GM21825 (cell line): ENCODE results near the gene ADAMTS19.
"Not testable (repeated sequence)": the region's sequence is repeated elsewhere in the genome, so short reads cannot be mapped to it uniquely, and the experiment has no call there.

Experiments
- ATAC-seq: cut with Tn5 transposase; IDR thresholded peaks from one replicate; pipeline ENCODE4 v1.9.1; 2021; ENCODE audit warnings: mild to moderate bottlenecking, moderate library complexity; ENCODE audit not compliant: unreplicated experiment

Gene ADAMTS19

DNA sequence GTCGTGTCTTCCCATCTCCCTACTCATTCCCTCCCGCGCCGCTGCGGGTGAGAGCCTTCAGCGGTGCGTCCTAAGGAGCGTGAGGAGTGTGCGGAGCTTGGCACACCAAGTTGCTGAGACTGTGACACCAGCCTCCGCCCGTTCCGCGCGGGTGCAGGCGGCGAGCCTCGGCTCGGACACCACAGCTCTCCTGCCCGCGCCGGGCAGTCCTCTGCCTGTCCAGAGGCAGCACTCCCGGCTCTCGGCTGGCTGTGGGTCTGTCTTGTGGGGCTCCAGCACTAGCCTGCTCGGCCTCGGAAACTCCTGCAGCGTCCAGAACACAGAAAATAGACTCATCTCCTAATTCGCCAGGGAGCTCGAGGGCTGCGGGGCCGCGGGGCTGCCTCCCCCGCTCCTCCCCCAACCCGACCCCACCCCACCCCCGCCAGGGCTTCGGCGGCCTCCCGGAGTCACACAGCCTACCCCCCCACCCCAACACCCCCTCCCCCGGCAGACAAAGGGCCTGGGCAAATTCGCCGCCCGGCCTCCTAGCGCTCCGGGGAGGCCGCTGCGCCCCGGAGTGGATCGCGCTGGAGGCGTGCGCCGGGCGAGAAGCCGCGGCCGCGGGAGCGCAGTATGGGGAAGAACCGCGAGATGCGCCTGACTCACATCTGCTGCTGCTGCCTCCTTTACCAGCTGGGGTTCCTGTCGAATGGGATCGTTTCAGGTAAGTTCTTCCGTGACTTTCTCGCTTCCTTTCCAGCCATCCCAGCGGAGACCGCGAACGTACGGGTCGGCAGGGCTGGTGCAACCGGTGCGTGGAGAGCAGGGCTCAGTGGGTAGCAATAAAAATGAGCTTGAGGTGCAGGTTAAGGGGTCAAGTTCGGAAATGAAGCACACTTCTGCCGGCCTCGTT, at the start of gene ADAMTS19:
TSS of gene ADAMTS19 (plus strand) at position 522 of the 895 bp plus-strand sequence. CDS start at position 616, 94 bp downstream.
- ATAC-seq, result peak; percentile 65

- no peak for ATAC-seq
These were observed 49.6 kb upstream of the ADAMTS19 start for GRCh38 chr5:129410488-129410887.

DNA sequence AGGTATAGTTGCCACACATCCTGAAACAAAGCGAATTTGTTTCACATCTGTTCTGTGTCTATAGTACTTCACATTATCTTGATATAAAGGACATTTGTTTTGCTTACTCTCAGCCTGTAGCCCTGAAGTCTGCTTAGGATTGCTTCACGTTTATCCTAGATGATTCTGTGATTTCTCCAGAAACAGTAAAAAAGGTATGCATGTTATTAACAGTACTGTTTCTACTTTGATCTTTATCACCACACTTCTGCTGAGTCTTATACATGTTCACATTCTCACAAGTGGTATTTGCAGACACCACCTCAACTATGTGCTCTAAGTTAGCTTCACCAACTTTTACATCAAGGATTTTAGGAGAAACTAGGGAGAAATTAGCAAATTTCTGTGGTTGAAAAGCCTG, 47.4 kb upstream of the ADAMTS19 start:
- ATAC-seq, result no peak

DNA sequence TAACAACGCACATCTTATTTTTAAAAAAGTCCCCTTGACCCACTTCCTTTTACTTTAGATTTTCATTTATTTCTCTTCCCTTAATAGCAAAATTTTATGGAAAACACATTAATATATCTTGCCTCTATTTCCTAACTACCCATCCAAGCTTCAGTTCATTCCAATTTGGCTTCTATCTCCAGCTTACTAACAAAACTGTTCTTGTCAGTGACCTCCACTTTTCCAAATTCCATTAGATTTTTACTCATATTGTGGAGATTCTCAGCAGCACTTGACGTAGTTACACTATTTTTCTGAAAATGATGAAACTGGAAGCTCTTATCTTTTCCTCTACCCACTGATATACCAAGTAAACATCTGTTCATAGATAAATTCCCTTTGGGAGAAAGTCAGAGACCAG, 46.5 kb upstream of the ADAMTS19 start:
- no peak for ATAC-seq

GRCh38 chr5:129419292-129419691, 40.8 kb upstream of the ADAMTS19 start:
- no peak for ATAC-seq

GRCh38 chr5:129425031-129425430, 35.1 kb upstream of the ADAMTS19 start:
- no peak for ATAC-seq

DNA sequence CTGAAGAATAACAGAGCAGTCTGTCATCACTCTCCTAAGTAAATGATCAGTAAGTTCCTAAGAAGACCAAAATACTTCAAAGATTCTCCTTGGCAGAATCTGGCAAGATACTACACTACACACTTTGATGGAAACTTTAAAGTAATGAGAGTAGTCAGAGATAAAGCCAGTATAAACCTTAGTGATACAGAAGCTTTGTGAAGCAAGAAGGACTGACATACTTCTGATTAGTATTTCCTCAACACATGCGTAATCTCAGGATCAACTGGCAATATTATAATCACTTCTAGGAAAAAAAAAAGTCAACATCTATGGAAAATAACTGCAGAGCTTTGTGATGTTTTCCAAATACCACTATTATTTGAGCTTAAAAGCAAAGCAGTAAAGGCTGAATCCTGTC, 34.0 kb upstream of the ADAMTS19 start:
- no peak for ATAC-seq

DNA sequence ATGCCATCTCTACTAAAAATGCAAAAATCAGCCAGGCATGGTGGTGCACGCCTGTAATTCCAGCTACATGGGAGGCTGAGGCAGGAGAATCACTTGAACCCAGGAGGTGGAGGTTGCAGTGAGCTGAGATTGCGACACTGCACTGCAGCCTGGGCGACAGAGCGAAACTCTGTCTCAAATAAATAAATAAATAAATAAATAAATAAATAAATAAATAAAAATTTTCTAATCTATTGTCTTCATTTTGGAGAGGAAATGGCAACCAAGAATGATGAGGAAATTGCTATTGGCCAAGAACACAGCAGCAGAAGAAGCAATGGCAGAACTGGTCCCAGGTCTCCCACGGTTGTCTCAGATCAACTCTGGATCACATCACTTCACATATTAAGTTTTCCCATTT, 31.5 kb upstream of the ADAMTS19 start:
- ATAC-seq, result not testable (repeated sequence)

DNA sequence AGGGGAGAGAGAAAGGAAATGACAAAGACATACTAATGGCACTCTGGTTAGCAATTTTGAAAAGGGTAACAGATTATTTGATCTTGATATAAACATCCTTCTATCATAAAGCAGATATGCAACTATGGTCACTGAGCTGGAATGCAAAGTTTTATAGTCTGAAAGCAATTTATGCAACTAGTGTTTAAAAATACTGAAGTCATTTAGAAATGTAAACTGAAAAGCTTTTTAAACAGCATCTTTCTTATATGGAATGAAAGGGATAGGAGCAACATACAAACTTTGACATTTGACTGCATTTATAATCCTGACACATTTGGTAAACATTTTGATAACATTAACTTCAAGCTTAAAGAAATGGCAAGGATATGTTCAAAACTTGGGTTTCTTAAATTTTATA, 28.7 kb upstream of the ADAMTS19 start:
- ATAC-seq, result no peak

GRCh38 chr5:129438322-129438721, 21.8 kb upstream of the ADAMTS19 start:
- ATAC-seq, result no peak

GRCh38 chr5:129440424-129440823, 19.7 kb upstream of the ADAMTS19 start:
- ATAC-seq, result no peak

GRCh38 chr5:129441096-129441495, 19.0 kb upstream of the ADAMTS19 start:
- ATAC-seq, result no peak

DNA sequence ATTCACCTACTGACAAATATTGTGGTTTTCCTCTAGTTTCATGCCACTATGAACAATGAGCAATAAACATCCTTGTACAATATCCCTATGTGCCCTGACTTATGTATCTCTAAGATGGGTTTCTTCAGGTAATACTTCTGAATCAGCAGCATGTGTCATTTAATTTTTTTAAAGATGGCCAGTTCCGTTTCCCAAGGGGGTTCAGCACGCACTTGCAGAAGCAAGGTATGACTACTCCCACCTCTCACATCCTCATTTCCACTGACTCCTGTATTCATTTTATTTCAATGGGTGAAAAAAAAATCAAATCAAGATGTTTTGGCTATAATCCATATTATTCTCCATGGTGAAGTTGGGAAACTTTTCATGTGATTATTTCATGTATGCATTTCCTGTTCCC, 14.7 kb upstream of the ADAMTS19 start:
- ATAC-seq, result no peak

DNA sequence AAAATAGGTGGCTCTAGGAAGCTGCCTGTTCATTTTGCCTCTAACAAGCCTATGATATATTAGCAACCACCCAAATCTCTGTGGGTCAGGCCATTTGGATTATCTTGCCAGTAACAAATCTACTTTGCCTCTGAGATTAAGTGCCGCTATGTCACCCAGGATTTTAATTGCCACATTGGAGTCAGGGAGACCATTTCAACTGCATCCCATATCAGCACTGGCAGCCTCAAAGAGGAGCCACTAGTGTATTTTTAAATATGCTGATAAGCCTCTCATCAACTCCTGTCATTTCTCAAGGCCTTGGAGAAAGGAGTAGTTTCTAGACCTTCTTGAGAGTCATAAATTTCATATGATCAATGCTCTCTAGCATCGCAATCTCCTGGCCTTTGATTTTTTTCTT, 12.1 kb upstream of the ADAMTS19 start:
- no peak for ATAC-seq

DNA sequence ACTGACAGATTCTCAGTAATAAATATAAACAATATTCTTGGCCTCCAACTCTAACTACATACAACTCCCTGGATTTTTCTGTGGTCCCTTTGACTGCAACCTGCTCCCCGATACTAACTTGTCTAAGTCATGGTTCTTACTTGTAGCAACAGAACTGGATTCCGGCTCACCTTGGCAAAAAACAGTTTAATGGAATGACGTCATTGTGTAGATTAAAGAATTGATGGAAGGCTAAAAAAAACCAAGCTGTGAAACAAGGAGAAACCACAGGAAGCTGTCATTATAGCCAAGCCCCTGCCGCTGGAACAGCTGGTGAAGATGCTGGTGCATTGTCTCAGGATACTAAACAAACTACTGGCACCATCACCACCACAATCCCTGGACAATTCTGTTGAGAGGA, 11.4 kb upstream of the ADAMTS19 start:
- no peak for ATAC-seq

DNA sequence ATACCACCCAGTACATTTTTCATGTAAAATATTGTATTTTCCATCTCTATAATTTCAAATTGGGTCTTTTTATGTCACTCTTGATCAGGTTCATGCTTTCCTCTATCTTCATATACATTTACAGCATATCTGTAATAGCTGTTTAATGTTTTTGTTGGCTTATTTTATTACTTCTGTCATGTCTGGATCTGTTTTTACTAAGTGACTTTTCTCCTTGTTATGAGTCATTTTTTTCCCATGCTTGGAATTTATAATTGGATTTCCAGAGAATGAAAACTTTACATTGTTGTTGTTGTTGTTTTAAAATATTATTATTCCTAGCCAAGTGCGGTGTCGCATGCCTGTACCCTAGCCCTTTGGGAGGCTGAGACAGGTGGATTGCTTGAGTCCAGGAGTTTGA, 5.6 kb upstream of the ADAMTS19 start:
- no peak for ATAC-seq

GRCh38 chr5:129459450-129459776, 685 bp upstream of the ADAMTS19 start:
- no peak for ATAC-seq

GRCh38 chr5:129460672-129460935, 506 bp downstream of the ADAMTS19 start:
- no peak for ATAC-seq

DNA sequence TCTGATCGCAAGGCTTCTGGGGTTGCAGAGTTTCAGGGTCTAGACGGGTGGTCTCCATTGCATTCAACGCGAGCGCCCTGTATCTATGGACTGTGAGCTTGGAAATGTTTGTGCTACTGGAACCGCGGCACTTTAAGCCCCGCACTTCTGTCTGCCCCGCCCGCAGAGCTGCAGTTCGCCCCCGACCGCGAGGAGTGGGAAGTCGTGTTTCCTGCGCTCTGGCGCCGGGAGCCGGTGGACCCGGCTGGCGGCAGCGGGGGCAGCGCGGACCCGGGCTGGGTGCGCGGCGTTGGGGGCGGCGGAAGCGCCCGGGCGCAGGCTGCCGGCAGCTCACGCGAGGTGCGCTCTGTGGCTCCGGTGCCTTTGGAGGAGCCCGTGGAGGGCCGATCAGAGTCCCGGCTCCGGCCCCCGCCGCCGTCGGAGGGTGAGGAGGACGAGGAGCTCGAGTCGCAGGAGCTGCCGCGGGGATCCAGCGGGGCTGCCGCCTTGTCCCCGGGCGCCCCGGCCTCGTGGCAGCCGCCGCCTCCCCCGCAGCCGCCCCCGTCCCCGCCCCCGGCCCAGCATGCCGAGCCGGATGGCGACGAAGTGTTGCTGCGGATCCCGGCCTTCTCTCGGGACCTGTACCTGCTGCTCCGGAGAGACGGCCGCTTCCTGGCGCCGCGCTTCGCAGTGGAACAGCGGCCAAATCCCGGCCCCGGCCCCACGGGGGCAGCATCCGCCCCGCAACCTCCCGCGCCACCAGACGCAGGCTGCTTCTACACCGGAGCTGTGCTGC, 1.0 kb downstream of the ADAMTS19 start:
- ATAC-seq, result no peak

GRCh38 chr5:129461711-129462332, 1.7 kb downstream of the ADAMTS19 start:
- no peak for ATAC-seq

GRCh38 chr5:129465776-129466344, 5.8 kb downstream of the ADAMTS19 start:
- no peak for ATAC-seq

GRCh38 chr5:129474544-129474943, 14.4 kb downstream of the ADAMTS19 start:
- ATAC-seq, result no peak
